Measurements from ENCODE around the gene MYO1C.

GRCh38 chr17:1484676-1485422 lies 7.6 kb downstream of the MYO1C start:
- no peak for TF ChIP-seq EZH2 (IDR thresholded peaks at IDR 0.05)
- no peak for TF ChIP-seq POLR2AphosphoS5 (IDR thresholded peaks at IDR 0.05; ENCODE audit: borderline replicate concordance, low read depth, low read length)
- no peak for TF ChIP-seq FOXP2 (optimal IDR thresholded peaks at IDR 0.05; ENCODE audit: control extremely low read depth, extremely low read length, insufficient read depth)

All from SK-N-MC (cell line).